GM23338 (cell line): Measurements from ENCODE around the gene NCOA7. TPM values are rescaled to one million over a fixed set of nuclear protein-coding genes. Genes with fewer than 3 reads are reported as not detected.

Experiments used
- EZH2 ChIP-seq: fragments of 200-600 bp; sonication (generic); IDR thresholded peaks from one replicate; pipeline ENCODE4 v1.8.0; 2017; ENCODE audit warnings: antibody characterized with exemption, mild to moderate bottlenecking, low read depth; ENCODE audit not compliant: unreplicated experiment
- EZH2phosphoT487 ChIP-seq: fragments of 200-600 bp; sonication (generic); IDR thresholded peaks from one replicate; pipeline ENCODE4 v1.8.1; 2018; ENCODE audit warnings: antibody characterized with exemption; ENCODE audit not compliant: unreplicated experiment
- JUNB ChIP-seq: IDR thresholded peaks from one replicate; pipeline ENCODE4 v1.6.1; 2016; ENCODE audit warnings: antibody characterized with exemption; ENCODE audit not compliant: unreplicated experiment
- NANOG ChIP-seq: IDR thresholded peaks from 2 replicates; pipeline ENCODE4 v1.6.1; 2016; ENCODE audit warnings: antibody characterized with exemption, borderline replicate concordance
- POLR2AphosphoS5 ChIP-seq: IDR thresholded peaks from 2 replicates; pipeline ENCODE4 v1.6.1; 2016; ENCODE audit warnings: antibody characterized with exemption, low read depth
- STAT1 ChIP-seq: IDR thresholded peaks from one replicate; pipeline ENCODE4 v1.6.1; 2016; ENCODE audit warnings: antibody characterized with exemption; ENCODE audit not compliant: unreplicated experiment
- ZNF114 ChIP-seq: fragments of 250-450 bp; sonication (Bioruptor Pico); IDR thresholded peaks from 2 replicates; pipeline ENCODE4 v1.5.0; 2020; ENCODE audit warnings: mild to moderate bottlenecking, moderate library complexity
- ZNF331 ChIP-seq: fragments of 250-450 bp; sonication (Bioruptor Pico); IDR thresholded peaks from 2 replicates; pipeline ENCODE4 v1.5.0; 2020; ENCODE audit warnings: low read depth, mild to moderate bottlenecking, moderate library complexity
- polyA plus RNA-seq: library from polyadenylated mRNA; unstranded; fragments of >200 nt; fragmentation: Nextera tagmentation; extraction: Ambion mirVana; gene quantifications from 2 replicates; pipeline ENCODE4 v1.2.1, GENCODE V29; 2016
- total RNA-seq: library from RNA; depleted of rRNA; stranded (reverse); fragments of >200 nt; shearing (Covaris generic); gene quantifications from 2 replicates; pipeline ENCODE4 v1.2.3, GENCODE V29; 2014
- TF ChIP-seq, protein P1 (sequence below): fragments of 250-450 bp; sonication (Bioruptor Pico); IDR thresholded peaks from 2 replicates; pipeline ENCODE4 v1.5.0; 2020; ENCODE audit warnings: mild to moderate bottlenecking, moderate library complexity
- TF ChIP-seq, protein P2 (sequence below), 2 experiments: fragments of 200-600 bp in 1 of 2; sonication (generic) in 1 of 2; conservative IDR thresholded peaks; 2 replicates each; pipeline versions ENCODE4 v1.5.1 to v1.6.1; 2016 to 2017; ENCODE audit warnings: antibody characterized with exemption in 2 of 2, low read depth in 2 of 2, mild to moderate bottlenecking in 2 of 2, moderate library complexity in 1 of 2

Gene NCOA7
- total and polyA plus RNA-seq, 2 experiments from 2014 or later, result 9.3 to 15.7 TPM

DNA sequence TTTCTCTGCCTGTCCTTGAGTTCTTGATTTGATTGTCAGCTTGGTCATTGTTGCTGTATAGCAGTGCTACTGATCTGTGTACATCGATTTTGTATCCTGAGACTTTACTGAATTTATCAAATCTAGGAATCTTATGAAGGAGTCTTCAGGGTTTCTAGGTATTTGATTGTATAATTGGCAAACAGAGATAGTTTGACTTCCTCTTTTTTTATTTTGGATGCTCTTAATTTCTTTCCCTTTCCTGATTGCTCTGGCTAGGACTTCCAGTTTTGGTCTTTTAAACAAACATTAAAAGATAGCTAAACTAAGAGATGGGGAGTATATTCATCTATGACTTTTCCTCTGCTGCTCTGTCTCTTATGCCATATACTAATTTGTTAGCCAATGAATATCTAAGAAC lies 62.4 kb downstream of the NCOA7 start (continued):
- TF ChIP-seq, protein P1, sequence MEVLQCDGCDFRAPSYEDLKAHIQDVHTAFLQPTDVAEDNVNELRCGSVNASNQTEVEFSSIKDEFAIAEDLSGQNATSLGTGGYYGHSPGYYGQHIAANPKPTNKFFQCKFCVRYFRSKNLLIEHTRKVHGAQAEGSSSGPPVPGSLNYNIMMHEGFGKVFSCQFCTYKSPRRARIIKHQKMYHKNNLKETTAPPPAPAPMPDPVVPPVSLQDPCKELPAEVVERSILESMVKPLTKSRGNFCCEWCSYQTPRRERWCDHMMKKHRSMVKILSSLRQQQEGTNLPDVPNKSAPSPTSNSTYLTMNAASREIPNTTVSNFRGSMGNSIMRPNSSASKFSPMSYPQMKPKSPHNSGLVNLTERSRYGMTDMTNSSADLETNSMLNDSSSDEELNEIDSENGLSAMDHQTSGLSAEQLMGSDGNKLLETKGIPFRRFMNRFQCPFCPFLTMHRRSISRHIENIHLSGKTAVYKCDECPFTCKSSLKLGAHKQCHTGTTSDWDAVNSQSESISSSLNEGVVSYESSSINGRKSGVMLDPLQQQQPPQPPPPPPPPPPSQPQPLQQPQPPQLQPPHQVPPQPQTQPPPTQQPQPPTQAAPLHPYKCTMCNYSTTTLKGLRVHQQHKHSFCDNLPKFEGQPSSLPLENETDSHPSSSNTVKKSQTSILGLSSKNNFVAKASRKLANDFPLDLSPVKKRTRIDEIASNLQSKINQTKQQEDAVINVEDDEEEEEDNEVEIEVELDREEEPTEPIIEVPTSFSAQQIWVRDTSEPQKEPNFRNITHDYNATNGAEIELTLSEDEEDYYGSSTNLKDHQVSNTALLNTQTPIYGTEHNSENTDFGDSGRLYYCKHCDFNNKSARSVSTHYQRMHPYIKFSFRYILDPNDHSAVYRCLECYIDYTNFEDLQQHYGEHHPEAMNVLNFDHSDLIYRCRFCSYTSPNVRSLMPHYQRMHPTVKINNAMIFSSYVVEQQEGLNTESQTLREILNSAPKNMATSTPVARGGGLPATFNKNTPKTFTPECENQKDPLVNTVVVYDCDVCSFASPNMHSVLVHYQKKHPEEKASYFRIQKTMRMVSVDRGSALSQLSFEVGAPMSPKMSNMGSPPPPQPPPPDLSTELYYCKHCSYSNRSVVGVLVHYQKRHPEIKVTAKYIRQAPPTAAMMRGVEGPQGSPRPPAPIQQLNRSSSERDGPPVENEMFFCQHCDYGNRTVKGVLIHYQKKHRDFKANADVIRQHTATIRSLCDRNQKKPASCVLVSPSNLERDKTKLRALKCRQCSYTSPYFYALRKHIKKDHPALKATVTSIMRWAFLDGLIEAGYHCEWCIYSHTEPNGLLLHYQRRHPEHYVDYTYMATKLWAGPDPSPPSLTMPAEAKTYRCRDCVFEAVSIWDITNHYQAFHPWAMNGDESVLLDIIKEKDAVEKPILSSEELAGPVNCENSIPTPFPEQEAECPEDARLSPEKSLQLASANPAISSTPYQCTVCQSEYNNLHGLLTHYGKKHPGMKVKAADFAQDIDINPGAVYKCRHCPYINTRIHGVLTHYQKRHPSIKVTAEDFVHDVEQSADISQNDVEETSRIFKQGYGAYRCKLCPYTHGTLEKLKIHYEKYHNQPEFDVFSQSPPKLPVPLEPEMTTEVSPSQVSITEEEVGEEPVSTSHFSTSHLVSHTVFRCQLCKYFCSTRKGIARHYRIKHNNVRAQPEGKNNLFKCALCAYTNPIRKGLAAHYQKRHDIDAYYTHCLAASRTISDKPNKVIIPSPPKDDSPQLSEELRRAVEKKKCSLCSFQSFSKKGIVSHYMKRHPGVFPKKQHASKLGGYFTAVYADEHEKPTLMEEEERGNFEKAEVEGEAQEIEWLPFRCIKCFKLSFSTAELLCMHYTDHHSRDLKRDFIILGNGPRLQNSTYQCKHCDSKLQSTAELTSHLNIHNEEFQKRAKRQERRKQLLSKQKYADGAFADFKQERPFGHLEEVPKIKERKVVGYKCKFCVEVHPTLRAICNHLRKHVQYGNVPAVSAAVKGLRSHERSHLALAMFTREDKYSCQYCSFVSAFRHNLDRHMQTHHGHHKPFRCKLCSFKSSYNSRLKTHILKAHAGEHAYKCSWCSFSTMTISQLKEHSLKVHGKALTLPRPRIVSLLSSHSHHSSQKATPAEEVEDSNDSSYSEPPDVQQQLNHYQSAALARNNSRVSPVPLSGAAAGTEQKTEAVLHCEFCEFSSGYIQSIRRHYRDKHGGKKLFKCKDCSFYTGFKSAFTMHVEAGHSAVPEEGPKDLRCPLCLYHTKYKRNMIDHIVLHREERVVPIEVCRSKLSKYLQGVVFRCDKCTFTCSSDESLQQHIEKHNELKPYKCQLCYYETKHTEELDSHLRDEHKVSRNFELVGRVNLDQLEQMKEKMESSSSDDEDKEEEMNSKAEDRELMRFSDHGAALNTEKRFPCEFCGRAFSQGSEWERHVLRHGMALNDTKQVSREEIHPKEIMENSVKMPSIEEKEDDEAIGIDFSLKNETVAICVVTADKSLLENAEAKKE (CRISPR knock-in tag), result no peak
- TF ChIP-seq NANOG (no peak), ZNF331 (no peak), ZNF114 (CRISPR knock-in tag) (no peak), EZH2phosphoT487 (no peak), EZH2 (no peak), STAT1 (no peak), POLR2AphosphoS5 (no peak), JUNB (no peak)
- TF ChIP-seq, protein P2, sequence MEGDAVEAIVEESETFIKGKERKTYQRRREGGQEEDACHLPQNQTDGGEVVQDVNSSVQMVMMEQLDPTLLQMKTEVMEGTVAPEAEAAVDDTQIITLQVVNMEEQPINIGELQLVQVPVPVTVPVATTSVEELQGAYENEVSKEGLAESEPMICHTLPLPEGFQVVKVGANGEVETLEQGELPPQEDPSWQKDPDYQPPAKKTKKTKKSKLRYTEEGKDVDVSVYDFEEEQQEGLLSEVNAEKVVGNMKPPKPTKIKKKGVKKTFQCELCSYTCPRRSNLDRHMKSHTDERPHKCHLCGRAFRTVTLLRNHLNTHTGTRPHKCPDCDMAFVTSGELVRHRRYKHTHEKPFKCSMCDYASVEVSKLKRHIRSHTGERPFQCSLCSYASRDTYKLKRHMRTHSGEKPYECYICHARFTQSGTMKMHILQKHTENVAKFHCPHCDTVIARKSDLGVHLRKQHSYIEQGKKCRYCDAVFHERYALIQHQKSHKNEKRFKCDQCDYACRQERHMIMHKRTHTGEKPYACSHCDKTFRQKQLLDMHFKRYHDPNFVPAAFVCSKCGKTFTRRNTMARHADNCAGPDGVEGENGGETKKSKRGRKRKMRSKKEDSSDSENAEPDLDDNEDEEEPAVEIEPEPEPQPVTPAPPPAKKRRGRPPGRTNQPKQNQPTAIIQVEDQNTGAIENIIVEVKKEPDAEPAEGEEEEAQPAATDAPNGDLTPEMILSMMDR (conservative IDR thresholded peaks at IDR 0.05; ENCODE audit: low read depth in 2 of 2), result no peak
